ENCODE results near the gene CLTB.

DNA sequence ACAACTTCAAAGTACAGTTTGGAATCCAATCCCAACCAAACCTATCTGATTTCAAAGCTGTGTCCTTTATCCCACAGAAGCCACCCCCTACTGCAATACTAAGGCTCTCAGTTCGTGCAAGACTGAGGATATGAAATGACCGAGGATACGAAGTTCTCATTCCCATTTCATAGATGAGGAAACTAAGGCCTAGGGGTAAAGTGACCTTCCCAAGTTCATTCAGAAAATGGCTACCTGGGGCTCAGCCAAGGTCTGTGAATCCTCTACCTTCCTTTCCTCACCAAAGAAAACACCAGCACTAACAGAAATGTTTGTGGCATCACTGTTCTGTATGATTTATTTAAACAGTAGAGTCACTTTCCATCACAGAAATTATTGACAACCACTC is 60.2 kb downstream of the CLTB start:
- TF ChIP-seq, protein P1, sequence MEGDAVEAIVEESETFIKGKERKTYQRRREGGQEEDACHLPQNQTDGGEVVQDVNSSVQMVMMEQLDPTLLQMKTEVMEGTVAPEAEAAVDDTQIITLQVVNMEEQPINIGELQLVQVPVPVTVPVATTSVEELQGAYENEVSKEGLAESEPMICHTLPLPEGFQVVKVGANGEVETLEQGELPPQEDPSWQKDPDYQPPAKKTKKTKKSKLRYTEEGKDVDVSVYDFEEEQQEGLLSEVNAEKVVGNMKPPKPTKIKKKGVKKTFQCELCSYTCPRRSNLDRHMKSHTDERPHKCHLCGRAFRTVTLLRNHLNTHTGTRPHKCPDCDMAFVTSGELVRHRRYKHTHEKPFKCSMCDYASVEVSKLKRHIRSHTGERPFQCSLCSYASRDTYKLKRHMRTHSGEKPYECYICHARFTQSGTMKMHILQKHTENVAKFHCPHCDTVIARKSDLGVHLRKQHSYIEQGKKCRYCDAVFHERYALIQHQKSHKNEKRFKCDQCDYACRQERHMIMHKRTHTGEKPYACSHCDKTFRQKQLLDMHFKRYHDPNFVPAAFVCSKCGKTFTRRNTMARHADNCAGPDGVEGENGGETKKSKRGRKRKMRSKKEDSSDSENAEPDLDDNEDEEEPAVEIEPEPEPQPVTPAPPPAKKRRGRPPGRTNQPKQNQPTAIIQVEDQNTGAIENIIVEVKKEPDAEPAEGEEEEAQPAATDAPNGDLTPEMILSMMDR (IDR thresholded peaks at IDR 0.05): no peak
- no peak for TF ChIP-seq POLR2A (IDR thresholded peaks at IDR 0.05)

Measured in thyroid gland (tissue), 4 donors.